ENCODE measurements around the gene PSME2.
A peak's percentile ranks its signal among the peaks of the same experiment; 100 is the strongest.

The PSME2 gene

DNA sequence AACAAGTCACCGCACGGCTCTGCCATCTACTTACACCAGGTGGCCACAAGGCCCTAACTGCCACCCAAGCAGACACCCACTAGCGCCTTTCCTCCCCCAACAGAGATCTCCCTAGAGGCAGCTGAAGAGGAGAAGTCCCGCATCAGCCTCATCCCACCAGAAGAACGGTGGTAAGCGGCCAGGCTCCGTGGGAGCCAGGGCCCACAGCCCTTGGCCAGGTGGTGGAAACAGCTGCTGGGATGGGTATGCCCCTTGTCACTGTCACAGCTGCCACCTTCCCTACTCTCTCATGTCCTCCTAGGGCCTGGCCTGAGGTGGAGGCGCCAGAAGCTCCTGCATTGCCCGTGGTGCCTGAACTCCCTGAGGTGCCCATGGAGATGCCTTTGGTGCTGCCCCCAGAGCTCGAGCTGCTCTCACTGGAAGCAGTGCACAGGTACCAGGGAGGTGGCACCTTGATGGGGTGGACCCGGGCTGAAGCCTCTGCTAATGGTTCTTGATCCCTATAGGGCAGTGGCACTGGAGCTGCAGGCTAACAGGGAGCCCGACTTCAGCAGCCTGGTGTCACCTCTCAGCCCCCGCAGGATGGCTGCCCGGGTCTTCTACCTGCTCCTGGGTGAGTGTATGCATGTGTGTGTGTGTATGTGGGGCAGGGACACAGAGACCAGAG lies 33.0 kb upstream of the PSME2 start:
- DNase-seq: no peak

DNA sequence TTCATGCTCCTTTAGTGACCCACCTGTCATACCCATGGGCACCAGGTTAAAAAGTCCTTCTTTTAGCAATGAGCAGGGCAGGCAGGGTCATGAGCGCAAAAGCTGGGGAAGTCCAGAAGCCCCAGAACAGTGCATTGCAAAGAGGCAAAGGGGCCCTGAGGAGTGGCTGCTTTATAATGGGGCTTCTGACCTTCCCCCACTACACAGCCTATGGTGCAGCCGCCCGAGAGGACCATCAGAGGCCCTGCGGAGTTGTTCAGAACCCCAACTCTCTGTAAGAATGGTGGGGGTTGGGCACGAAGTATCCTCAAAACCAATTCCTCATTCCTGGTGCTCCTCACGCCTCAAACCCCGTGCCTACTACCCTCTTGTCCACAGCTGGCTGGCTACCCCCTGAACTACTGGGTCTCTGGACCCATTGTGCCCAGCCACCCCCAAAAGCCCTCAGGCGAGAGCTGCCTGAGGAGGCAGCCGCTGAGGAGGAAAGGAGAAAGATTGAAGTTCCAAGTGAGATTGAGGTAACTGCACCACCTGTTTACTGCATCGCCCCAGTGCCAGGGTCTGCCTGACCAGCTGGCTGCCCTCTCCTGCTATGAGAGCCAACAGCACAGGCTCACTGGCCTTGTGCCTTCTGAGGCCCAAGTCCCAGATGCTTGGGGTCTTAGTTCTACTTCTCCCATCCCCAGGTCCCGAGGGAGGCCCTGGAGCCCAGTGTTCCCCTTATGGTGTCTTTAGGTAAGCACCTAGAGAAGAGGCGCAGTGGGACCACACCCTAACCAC lies 32.2 kb upstream of the PSME2 start:
- no peak for DNase-seq

DNA sequence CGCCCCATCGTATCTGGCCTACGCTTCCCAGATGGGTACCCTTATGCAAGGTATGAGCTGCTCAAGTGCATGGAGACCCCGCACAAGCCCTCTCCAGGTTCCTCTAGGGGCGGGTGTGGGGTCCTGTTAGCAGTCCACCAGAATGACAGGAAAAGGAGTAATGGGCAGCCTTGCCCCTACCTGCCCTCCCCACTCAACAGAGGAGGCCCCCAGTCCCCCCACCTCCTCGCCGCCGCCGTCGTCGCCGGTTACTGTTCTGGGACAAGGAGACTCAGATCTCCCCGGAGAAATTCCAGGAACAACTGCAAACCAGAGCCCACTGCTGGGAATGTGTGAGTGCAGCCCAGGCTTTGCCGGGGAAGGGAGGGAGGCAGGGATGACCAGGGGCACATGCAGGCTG lies 31.5 kb upstream of the PSME2 start:
- DNase-seq: no peak

DNA sequence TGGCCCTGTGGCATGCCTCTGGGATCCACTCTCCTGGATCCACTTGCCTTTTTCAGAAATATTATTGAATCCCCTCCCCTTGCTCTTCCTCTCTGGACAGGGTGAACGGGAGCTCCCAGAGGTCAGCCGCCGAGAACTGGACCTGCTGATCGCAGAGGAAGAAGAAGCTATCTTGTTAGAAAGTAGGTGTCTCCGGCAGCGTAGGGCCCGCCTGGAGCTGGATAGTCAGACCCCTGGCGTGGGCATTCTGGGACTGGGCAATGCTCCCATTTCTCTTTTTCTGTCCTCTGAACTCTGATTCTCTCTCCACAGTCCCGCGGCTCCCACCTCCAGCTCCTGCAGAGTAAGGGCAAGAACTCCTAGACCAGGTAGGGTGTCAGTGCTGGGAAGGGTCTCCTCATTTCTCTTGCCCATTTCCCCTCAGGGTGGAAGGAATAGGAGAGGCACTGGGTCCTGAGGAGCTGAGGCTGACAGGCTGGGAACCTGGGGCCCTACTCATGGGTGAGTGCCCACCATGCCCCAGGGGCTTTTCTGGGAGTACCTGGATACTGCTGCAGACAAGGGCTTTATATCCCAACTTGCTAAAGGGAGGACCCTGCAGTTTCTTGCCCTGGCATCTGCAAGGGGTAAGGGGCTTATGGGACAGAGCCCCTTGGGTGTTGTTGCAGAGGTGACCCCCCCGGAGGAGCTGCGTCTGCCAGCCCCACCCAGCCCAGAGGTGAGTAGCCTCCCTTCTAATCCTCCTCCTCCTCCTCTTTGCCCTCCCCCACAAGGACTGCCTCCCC lies 30.8 kb upstream of the PSME2 start:
- no peak for DNase-seq

DNA sequence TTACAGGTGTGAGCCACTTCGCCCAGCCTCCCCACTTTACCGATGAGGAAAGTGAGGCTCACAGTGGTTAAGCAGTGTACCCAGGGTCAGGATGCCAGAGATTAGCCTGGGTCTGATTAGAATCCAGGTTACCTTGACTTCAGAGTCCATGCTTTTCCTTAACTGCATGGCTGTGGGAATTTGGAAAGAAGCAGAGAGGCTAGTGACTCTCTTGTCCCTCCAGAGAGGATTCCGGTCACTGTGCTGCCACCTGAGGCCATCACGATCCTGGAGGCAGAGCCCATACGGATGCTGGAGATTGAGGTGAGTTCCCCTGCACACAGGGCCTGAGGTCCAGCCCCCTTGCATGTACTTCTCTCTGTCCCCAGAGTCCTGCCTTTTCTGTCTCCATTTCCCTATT lies 30.2 kb upstream of the PSME2 start:
- no peak for DNase-seq

DNA sequence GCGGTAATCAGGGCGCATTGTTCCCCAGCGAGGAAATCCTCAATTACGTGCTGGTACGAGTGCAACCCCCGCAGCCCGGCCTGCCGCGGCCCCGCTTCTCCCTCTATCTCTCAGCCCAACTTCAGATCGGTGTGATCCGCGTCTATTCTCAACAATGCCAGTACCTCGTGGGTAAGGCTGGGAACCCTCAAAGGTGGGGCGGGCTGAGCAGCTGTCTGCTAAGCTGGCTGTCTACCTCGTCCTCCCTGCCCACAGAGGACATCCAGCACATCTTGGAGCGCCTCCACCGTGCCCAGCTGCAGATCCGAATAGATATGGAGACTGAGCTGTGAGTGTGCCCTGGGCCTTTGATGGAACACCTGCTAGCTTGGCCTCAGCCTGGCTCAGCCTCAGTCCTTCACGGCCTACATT lies 26.5 kb upstream of the PSME2 start:
- no peak for DNase-seq

DNA sequence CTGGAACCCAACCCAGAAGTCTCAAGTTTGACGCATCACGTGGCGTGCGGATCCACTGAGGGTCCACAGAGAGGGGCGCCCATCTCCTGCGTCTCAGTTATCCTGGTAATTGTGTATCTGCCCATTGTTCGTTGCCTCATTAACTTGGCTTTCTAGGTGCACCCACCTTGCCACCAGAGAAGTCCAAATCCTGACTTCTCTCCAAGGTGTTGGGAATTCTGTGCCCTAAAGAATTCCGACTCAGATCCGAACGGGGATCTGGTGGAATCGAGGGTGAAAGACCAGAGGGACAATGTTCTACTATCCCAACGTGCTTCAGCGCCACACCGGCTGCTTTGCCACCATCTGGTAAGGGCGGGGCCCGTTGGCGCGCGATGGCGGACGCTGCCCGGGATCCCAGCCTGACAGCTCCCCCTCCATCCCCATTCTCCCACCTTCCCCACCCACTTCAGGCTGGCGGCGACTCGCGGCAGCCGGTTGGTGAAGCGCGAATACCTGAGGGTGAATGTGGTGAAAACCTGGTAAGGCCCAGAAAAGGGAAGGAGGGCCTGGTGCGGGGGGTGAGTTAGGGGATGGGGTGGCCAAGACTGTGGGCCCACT lies 26.0 kb upstream of the PSME2 start:
- DNase-seq: no peak

DNA sequence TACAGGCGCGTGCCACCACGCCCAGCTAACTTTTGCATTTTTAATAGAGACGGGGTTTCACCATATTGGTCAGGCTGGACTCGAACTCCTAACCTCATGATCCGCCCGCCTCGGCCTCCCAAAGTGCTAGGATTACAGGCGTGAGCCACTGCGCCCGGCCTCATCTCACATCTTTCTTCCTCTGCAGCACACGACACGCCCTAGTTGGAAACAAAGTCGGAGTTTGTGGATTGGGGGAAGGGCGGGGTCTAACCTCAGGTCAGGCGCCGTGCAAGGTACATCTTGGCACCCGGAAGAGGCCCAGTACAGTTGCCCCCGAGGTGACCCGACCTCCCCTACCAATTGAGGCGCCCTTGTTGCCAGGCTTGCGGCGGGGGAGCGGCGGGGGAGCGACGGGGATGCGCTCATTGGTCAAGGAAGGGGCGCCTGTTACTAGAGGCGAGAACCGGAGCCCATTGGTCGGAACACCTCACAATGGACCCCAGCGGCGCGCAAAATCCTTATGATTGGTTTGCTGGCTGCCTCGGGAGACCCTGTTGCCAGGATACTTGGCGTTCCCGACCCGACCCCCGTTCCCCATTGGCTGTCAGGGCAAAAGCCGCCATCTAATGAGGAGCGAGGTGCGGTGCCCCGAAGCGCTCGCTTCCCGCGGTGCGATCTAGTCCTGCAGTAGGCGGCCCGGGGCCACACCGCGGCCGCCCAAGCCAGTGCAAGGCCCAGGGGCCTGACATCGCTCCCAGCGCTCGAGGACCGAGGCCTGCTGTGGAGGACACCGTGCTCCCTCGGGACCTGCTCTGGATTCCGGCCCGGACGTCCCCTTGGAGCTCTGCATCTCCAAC lies 25.2 kb upstream of the PSME2 start, which contains the start of gene REC8:
Gene REC8, plus strand, starts transcription at position 659 of the 839 bp plus-strand sequence. CDS start 473 bp downstream, outside the sequence.
- DNase-seq: peak; percentile 73 to 88

DNA sequence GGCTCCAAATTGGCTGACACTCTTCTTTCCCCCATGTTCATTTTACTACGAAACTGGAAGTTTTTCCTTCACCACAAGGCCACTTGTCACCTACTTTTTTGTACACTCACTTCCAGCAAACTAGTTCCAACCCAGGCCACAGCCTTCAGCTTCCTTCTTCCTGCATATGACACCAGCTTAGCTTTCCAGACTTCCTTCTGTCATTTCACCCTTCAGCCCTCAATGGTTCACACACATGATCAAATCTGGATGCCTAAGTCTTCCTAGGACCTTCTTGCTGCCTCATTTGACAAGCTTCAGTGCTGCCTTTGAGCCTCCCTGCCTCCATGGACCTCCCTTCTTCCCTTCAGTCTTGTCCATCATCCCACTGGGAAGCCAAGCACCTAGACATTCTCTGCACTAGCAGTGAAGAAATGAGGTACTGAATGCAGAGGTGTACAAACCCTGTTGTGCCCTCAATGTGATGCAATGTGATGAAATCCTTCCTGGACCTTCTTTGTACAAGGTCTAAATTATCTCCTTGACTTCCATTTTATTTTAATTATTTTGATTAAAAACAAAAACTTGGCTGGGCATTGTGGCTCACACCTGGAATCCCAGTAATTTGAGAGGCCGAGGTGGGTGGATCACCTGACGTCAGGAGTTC lies 21.2 kb upstream of the PSME2 start:
- no peak for DNase-seq

DNA sequence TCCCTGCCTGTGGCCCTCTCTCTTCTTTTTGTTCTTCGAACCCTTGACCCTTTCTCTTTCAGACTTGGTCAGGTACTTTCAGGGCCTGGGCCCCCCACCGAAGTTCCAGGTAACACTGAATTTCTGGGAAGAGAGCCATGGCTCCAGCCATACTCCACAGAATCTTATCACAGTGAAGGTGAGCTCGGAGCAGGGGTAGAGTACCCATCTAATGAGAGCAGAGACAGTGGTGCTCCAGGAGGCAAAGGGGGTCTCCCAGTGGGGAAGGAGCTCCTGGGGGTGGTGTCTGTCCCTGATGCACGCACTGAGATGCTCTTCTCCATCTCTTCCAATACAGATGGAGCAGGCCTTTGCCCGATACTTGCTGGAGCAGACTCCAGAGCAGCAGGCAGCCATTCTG lies 19.4 kb upstream of the PSME2 start:
- no peak for DNase-seq

DNA sequence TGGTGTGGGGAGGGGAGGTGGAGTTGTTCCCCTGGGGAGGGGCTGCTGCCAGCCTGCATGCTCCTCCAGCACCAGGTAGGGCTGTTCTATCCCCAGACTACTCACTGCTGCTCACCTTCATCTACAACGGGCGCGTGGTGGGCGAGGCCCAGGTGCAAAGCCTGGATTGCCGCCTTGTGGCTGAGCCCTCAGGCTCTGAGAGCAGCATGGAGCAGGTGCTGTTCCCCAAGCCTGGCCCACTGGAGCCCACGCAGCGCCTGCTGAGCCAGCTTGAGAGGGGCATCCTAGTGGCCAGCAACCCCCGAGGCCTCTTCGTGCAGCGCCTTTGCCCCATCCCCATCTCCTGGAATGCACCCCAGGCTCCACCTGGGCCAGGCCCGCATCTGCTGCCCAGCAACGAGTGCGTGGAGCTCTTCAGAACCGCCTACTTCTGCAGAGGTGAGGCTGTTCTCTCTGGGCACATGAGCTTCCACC lies 18.1 kb upstream of the PSME2 start:
- DNase-seq: no peak

DNA sequence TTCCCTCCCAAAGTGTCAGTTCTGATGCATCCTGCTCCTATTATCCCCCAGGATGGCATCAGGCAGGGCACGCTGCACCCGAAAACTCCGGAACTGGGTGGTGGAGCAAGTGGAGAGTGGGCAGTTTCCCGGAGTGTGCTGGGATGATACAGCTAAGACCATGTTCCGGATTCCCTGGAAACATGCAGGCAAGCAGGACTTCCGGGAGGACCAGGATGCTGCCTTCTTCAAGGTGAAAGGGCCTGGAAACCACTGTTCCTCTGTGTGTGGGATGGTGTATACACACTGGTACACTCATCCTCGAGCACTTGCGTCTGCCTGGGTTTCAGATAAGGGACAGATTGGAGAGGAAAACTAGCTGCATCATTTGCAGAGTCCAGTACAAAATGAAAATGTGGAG lies 15.7 kb upstream of the PSME2 start:
- no peak for DNase-seq

DNA sequence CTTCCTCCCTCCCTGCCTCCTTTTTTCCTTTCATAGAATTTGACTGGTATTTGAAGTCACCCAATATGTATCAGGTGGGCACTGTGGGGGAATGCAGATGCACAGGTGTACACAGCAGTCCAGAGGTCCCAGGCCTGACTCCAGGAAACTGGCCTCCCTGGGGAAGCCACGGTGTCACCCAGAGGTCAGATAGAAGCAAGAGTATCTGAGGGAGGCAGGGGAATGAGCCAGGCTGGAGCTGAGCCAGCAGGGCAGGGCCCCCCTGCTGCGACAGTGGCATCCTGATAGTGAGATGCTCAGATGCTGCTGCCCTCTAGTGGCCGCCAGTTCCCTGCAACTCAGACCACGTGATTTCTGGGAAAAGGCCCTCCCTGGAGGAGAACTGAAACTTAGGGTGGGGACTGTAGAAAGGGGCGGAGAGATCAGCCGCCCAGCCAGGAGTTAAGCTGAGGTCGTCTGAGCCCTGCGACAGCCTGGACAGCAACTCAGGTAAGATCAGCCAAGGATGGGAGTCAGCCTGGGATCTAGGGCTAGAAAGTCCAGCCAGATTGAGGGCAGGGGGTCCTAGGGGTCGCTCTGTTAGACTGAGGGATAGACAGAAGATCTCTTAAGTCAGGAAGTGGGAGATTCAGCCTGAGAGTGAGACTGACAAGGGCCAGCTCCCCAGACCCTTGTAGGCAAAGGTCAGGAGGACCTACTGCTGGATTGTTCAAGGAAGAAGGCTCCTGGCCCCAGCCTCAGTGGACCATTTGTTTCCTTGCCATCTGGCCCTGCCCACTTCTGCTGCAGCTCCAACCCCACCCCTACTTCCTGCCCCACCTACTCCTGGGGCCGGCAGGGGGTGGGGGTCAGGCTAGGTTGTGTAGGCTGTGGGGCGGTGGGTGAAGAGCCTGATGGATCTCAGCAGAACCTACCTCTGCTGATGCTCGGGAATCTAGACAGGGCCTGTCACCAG lies 14.7 kb upstream of the PSME2 start, which contains the start of gene IRF9:
Gene IRF9, plus strand, starts transcription at position 416 of the 955 bp plus-strand sequence. CDS start 880 bp downstream, outside the sequence.
- DNase-seq: peak; percentile 96 to 98

DNA sequence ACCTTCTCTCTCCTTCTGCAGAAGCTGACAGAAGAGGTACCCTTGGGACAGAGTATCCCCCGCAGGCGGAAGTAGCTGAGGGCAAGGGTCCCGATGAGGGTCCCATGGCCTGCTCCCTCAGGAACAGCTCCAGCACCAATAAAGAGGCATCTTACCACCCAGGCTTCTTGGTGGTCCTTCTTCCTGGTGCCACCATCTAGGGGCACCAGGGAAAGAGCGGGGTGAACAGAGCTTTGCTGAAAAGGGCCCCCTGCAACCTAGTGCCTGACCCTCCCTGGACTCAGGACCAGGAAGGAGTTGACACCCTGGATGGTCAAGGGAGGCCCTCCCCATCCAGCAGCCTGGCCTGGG lies 14.1 kb upstream of the PSME2 start:
- DNase-seq: no peak

DNA sequence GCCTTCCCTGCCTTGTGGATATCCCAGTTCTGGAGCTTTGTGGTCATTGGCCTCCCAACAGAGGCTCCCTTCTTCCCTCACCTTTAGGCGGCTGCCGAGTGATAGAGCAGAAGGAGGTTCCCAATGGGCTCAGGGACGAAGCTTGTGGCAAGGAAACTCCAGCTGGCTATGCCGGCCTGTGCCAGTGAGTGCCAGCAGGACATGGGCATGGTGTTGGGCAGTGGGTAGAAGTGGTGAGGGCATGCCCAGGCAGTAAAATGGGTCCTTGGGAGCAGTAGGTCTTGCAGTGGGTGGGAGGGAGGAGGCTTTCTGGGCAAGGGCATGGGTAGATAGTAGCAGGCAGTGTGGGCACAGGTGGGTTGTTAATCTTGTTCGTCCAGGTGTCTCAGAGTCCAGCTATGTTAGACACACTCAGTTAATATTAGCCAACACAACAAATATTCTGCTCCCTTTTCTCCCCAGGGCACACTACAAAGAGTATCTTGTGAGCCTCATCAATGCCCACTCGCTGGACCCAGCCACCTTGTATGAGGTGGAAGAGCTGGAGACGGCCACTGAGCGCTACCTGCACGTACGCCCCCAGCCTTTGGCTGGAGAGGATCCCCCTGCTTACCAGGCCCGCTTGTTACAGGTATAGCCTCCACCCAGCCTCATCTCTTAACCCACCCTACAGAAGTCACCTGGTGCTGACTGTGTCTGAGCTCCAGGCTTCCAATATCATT lies 13.5 kb upstream of the PSME2 start:
- no peak for DNase-seq

DNA sequence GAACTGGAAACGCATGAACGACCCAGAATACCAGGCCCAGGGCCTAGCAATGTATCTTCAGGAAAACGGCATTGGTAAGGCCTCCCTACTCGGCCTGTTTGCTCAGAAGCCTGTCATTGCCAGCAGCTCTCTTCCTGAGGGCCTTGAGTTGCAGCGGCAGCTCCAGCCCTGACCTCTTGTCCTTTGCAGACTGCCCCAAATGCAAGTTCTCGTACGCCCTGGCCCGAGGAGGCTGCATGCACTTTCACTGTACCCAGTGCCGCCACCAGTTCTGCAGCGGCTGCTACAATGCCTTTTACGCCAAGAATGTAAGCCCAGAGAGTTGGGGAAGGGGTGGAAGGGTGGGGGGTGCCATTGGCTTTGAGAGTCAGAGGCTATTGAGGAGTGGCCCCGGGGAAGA lies 10.9 kb upstream of the PSME2 start:
- no peak for DNase-seq

DNA sequence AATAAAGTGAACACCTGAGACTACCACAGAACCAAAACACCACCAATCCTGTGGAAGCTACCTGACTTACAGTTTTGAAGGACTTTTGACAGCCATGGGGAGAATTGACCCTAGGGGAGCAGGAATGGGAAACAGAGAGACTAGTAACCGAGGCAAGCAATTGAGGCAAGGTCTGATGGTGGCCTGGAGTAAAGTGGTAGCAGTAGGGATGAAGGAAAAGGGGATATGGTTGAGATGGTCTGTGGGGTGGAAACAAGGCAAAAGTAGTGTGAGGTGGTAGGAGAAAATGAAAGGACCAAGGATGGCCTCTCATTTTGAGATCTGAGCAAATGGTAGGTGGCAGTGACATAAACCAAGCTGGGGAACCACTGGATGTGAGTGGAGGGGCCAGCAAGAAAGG lies 10.4 kb upstream of the PSME2 start:
- no peak for DNase-seq

DNA sequence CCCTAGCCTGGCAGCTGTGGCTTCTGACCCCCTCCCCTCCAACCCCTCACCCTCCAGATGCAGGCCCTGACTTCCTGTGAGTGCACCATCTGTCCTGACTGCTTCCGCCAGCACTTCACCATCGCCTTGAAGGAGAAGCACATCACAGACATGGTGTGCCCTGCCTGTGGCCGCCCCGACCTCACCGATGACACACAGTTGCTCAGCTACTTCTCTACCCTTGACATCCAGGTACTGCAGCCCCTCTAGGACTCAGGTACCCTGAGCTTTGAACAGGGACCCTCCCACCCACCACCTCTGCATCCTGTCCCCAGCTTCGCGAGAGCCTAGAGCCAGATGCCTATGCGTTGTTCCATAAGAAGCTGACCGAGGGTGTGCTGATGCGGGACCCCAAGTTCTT lies 8.7 kb upstream of the PSME2 start:
- DNase-seq: no peak

DNA sequence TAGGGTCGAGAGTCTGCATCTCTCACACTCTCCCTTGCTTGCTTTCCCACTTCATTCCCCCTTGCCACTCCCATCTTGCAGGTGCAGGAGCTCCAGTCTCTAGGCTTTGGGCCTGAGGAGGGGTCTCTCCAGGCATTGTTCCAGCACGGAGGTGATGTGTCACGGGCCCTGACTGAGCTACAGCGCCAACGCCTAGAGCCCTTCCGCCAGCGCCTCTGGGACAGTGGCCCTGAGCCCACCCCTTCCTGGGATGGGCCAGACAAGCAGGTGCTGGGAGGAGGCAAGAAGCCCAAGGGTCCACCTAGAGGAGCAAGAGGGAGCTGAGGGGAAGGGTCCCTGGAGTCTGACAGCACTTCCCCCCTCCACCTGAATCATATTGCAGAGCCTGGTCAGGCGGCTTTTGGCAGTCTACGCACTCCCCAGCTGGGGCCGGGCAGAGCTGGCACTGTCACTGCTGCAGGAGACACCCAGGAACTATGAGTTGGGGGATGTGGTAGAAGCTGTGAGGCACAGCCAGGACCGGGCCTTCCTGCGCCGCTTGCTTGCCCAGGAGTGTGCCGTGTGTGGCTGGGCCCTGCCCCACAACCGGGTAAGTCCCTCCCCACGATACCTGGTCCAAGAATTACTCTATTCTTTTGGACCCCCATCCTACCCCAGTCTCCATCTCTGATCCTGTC lies 5.1 kb upstream of the PSME2 start:
- no peak for DNase-seq
